ENCODE results near the gene NEO1. TPM values are rescaled to one million over a fixed set of nuclear protein-coding genes. Genes with fewer than 3 reads are reported as not detected.

NEO1 gene
- total RNA-seq, 1 donor from 2014 or later: 156 TPM

DNA sequence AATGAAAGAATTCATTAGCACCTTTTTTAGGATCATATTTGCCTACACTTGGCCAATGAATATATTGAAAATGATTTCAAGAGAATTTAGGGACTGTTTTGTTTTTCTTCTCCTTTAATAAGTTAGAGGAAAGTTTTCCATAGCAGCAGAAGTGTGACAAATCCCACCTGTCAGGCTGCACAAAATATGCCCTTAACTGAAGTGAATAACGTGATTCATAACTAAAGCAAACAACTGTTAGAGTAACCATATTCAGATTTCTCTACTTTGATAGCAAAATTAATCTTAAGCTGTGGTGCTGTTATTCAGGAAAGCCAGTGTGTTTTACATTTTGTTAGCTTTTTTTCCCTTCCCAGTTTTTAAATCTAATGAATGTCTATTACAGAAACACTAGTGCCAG is 195.1 kb downstream of the NEO1 start:
- DNase-seq (ENCODE audit: low spot score in 2 of 2) (no peak), FAIRE-seq (no peak)

DNA sequence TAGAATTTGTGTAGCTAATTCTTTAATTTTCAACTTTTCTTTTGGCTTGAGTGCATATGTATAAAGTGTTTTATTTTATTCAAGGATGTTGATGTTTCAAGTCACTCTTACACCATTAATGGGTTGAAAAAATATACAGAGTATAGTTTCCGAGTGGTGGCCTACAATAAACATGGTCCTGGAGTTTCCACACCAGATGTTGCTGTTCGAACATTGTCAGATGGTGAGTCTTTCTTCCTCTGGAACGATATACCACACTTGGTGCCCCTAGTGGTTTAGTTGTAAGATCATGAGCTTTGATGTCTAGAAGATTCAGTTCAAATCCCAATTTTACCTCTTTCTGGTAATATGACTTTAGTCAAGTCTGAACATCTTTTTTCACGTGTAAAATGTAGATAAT is 197.2 kb downstream of the NEO1 start:
- no peak for DNase-seq (ENCODE audit: low spot score in 2 of 2)
- no peak for FAIRE-seq

DNA sequence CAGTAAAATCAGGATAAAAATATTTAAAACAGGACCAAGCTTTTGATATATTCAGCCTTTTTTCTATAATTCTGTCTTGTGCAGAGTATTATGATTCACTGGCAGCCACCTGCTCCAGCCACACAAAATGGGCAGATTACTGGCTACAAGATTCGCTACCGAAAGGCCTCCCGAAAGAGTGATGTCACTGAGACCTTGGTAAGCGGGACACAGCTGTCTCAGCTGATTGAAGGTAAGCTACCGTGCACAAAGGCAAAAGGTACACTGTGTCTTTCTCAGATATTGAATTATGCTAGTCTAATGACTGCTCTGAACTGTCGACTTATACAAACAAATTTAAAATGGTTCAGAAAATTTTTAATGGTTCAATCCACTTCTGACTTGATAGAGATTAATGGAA is 202.3 kb downstream of the NEO1 start:
- FAIRE-seq (no peak), DNase-seq (ENCODE audit: low spot score in 2 of 2) (no peak)

DNA sequence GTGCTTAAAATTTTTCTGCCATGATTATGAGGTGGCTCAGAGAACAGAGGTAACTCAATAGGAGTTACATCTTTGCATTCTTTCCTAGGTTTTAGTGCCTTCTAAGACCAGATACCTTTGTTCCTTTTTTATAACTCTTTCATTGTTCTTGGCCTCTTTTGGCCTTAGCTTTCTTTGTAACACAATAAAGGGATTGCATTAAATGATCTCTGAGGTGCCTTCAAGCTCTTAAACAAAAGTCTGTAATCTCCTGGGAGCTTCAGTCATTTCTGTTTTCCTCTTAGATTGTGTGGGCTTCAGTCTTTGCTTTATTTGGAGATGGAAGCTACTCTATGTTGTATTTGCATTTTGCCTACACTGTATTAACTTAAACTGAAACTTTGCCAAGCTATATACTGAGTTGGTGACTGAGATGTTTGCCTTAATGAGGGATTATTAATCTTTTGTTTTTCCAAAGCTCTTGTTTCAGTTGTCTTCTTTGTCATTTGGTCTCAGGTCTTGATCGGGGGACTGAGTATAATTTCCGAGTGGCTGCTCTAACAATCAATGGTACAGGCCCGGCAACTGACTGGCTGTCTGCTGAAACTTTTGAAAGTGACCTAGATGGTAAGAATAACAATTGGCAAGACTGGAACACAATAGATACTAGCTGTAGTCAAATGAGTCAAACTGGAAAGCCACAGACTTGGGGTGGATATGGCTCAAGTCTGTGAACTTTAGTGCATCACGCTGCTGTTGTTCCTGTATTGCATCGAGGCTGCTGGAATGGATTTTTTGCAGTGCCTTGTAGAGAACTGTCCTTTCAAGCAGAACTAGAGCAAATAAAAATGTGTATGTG is 206.2 kb downstream of the NEO1 start:
- FAIRE-seq (no peak), DNase-seq (ENCODE audit: low spot score in 2 of 2) (no peak)

DNA sequence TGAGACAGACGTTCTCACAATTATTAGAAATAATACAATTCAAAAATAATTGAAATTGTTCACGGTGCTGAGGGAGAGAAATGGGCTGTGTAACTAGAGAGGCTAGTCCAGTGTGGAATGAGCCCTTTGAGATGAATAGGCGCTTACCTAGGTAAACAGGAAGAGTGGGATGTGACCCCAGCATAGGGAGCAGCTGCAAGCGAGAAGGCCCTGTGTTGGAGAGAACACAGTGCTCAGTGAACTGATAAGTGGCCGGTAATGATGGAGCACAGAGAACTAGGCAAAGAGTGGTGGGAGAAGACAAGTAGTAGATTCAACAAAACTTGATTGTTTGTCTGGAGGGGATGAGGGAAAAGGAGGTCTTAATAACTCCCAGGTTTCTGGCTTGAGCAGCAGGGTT is 212.6 kb downstream of the NEO1 start:
- FAIRE-seq: no peak
- DNase-seq (ENCODE audit: low spot score in 2 of 2): no peak

DNA sequence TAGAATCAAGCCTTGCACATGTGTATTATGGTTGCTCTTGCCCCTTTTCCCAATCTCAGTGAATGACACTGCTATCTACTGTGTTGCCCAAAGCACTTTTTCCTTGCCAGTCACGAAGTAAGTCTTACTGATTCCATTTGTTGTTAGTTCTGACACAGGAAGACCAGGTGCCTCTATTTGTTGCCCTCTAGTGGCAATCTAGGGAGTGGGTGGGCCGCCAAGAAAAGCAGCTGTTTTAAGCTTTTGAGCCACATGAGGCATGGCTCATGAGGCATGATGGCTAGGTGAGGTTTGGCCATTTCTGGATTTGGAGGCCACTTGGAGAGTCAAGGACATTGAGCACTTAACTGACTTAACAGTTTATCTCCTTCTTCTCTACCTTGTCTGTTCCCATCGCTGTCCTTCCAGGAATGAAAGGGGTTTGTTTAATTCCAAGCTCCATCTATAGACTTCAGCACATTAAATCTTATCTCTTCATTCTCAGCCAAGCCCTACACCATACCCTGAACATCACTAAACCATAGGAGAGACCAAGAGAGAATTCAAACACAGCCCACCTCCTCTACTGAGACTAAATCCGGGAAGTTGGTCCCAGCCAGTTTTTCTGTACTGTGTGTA is 213.4 kb downstream of the NEO1 start:
- FAIRE-seq: no peak

DNA sequence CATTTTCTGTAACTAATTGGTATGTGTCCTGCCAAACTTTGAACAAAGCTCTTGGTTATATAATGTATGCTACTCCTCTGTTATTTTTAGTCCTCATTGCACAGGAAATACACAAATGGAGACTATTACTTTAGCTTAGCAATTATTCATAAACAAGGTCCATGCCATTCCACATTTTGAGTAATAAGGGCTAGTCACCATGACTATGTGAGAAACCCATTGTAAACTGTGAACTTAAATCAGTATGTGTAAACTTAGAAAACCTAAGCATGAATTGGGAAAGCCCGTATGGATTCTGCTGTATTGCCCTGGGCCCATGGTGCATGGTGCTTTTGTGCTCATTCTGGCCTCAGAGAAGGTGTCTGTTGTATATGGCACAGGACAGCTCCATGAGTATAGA is 216.2 kb downstream of the NEO1 start:
- FAIRE-seq: no peak
- no peak for DNase-seq (ENCODE audit: low spot score in 2 of 2)

More for the DNA sequence above, 213.4 kb downstream of the NEO1 start:
- DNase-seq (ENCODE audit: low spot score in 2 of 2): peak in 1 of 2 donors; percentile 21

DNA sequence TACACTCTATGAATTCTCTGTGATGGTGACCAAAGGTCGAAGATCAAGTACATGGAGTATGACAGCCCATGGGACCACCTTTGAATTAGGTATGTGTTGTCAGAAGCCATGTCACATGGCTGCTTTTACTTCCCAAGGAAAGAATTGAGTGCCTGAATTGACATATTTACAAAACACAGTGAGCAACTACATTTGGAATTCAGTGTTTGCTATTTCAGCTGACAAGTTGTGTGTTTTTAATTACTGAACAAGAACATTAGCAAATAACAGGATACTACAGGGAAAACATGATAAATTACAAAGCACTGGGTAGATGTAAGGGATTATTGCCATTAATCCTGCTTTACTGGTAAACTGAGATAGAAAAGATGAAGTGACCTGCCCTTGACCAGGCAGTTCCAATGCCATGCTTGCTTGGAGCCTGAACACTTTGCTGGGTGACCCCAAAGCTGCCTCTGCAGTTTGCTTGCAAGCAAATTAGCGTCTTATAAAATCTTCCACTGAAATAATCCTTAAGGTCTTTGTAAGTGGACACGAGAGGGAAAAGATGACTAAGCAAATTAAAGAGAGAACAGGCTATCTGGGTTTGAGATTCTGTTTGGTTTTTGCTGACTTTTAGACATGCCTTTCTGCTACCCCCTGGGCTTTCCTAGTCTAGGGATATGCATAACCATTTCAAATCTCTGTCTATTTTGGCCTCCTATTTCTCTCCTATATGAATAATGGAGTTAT is 218.3 kb downstream of the NEO1 start:
- DNase-seq (ENCODE audit: low spot score in 2 of 2) (no peak), FAIRE-seq (no peak)

DNA sequence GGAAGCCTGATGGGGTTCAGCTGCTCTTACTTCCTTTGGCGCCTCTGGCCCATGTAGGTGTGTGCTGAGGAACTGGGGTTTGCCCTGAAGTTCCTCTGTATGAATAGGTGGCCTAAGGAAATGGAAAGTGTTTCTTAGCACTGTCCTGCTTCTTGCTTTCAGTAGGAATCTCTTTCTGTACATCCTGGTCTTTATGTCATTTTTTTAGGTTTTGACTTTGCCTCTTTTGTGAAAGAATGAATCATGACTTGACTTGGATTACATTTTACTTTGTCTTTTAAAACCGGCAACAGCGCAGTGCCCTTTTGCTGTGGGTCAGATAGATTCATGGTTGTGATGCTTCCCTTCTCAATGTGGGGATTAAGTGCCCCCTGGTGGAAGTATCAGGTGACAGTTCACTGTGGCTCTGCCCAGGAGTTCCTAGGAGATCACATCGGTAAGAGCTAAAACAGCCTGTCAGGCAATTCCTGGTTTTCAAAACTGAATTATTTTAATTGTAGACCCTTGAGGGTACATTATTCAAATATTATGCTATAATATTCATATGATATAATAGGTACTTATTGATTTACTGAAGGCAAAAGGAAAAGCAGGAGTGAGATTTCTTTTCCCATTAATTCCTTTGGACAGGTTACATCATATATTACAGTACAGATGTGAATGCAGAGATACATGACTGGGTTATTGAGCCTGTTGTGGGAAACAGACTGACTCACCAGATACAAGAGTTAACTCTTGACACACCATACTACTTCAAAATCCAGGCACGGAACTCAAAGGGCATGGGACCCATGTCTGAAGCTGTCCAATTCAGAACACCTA is 221.1 kb downstream of the NEO1 start:
- DNase-seq (ENCODE audit: low spot score in 2 of 2) (peak; percentile 28 to 50), FAIRE-seq (peak; percentile 40)

DNA sequence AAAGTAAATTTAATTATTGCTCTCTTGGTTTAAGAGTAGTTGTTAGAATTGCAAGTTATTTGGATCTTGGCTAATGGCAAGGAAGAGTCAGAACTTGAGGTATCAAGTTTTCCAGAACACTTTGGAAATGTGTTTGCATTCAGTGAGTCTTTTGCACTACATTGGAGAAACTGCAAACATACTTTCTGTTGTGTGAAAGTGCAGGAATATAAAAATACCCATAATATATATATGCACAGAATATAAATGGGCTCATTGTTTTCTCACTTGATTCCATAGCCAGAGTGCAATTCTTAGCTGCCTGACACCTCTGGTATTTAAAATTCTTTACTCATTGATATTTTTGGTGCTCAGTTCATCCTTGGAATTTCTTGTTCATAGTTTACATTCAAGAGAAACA is 223.6 kb downstream of the NEO1 start:
- FAIRE-seq (no peak), DNase-seq (ENCODE audit: low spot score in 2 of 2) (no peak)

DNA sequence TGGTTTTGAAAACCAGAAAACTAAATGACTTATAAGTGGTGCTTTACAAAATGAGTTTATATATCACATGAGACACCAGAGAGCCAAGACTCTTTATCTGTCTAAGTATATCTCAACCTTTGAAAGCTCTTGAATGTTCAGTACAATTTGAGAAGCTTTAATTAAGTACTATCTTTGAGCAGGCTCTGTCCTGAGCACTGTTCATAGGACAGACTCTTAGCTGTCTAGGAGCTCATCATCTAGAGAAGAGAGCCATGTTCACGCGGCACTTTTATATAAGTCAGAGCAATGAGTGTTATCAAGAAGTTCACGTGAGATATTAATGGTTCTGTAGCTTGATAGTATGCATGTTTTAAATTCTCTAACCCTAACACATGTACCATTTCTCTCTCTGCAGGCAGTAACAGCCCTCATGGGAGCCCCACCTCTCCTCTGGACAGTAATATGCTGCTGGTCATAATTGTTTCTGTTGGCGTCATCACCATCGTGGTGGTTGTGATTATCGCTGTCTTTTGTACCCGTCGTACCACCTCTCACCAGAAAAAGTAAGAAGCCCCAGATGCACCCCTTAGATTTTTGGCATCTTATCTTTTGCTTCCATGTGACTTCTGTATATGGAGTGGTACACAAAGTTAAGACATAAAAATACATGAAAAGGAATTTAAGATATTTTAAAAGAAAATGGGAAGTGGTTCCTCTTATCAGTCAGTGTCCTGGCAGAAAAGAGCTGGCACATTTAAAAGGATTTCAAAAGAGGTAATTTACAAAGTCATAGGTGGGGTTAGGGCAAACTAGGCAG is 230.5 kb downstream of the NEO1 start:
- FAIRE-seq (no peak), DNase-seq (ENCODE audit: low spot score in 2 of 2) (no peak)

DNA sequence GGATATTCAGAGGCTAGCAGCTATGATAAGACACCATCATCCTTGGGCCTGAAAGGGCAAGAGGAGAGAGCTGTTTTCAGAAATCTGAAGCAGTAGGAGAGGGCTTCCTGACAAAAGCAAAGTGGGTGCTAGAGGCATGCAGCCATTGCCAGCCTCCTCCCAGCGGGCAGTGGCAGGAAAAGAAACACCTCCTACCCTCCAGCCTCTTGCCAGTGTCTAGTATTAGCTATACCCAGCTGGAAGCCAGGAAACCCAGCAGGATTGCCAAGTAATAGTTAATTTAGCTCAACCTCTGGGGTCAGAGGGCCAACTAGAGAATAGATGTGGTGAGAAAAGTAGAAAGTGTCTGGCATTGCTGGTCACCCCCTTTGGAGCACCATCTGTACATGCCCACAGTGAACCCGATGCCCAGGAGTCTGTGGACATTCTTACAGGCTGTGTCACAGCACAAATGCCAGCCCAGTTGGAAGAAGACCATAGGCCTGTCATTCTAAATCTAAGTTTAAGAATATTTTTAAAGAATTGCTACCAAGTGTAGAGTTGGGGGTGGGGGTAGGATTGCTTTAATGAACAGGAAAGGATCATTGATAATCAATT is 231.2 kb downstream of the NEO1 start:
- DNase-seq (ENCODE audit: low spot score in 2 of 2) (no peak), FAIRE-seq (no peak)

DNA sequence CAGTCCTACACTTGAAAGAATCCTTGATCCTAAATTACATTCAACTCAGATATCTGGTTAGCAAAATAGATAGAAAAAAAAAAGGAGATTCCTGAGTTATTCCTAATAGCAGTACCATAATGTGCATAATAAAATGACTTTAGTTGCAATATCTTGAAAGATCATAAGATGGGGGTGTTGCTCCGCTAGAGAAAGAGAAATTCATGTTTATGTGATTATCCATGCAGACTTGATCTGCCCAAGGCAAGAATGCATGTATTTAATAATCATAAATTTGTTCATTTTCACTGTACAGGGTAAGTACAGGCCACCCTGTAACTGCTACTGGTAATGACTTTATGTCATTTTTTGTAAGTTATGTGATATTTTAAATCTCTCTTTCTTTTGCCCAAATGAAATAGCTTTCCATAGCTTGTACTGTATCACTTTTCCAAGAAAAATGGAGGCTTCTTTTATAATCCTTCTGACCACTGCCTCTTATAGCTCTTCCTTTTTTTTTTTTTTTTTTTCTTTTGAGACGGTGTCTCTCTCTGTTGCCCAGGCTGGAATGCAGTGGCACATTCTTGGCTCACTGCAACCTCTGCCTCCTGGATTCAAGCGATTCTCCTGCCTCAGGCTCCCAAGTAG is 231.9 kb downstream of the NEO1 start:
- no peak for FAIRE-seq

DNA sequence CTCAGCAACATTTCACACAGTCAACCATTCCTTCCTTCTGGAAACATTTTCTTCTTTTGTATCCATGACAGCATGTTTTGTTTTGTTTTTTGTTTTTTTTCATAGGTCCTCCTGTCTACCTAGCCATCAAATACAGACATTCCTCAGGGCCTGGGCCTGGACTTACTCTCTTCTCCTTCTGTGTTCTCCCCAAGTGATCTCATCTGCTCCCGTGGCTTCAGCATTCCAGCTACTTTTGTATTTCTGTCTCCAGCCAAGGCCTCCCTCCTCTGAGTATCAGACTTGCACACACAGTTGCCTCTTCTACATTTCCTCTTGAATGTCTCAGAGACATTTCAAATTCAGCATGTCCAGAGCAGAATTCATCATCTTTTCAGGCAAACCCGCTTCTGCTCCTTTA is 234.0 kb downstream of the NEO1 start:
- DNase-seq (ENCODE audit: low spot score in 2 of 2): no peak
- no peak for FAIRE-seq

More for the DNA sequence above, 231.9 kb downstream of the NEO1 start:
- DNase-seq (ENCODE audit: low spot score in 2 of 2): no peak

DNA sequence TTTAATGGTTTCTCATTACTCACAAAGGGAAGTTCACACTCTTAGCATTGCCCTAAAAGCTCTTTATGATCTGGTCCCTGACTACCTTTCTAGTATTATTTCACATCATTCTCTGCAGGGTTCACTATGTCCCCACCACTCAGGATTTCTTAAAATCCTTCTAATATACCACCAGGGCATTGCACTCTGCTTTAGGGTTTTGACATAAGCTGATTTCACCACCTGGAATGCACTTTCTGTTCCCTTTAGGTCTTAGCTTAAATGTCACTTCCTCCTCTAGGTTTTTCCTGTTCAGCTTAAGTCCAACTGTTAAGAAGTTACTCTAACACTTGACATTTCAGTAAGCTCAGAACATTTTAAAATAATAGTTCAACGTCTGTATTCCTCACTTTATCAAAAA is 234.8 kb downstream of the NEO1 start:
- DNase-seq (ENCODE audit: low spot score in 2 of 2) (no peak), FAIRE-seq (no peak)

DNA sequence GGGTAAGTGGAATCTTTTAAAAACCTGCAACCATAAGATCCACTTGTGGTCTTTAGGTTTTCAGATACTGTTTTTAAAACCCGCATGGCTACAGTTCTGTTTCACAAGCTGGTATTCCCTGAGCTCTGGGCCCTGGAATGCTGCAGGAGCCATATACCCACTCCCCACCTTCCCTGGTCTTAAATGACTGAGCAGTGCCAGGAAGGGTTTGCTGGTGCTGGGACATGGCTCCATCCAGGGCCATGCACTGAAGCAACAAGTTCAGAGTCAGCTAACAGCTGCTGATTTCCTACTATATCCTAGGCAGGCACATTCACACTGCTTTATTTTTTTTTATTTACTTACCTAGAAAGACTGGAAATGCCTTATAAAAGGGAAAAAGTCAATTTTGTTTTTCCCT is 239.2 kb downstream of the NEO1 start:
- no peak for FAIRE-seq

DNA sequence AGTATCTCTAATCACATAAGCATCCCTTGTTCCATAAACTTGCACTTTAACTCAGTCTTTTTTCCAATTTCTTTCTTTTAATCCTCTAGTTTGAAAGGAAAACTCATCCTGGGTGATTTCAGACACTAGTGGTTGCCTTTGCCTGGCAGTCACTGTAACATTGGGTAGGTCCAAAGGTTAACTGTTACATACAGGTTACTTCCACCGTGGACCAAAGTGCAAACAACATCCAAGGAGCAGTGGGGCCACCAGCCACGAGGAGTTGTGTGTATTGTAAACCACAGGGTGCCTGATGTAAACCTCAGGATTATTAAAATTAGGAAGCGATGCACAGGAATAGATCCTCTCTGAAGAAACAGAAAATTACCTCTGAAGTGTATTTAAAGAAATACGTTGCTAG is 241.5 kb downstream of the NEO1 start:
- DNase-seq (ENCODE audit: low spot score in 2 of 2): no peak

More for the DNA sequence above, 239.2 kb downstream of the NEO1 start:
- DNase-seq (ENCODE audit: low spot score in 2 of 2): no peak

DNA sequence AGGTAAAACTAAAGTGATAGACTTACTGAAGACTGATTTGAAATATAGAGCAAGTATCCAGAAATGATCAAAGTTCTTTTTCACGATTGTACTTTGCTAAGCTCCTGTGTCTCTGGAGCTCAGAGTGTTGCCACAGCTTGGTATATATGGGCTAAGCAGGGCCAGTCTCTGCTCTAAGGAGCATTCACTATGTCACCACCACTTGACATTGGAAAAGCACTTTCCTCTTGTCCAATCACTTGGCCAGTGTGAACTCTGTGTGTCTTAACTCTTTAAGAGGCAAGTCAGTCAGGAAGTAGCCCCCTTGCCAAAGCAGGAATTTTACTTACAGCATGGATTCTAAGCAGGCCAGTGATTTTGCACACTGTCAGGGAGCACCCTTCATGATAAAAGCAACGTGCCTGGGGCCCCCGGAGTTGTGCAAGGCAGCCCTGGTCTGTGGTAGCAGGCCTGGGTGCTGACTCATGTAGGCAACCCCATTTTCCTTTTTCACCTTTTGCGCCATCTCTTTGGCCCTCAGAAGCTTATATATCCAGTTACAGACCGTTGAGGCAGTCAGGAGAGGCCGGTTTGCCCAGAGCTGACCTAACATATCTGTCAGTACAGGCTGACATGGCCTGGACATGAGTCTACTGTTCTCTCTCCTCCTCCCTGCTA is 243.5 kb downstream of the NEO1 start:
- DNase-seq (ENCODE audit: low spot score in 2 of 2): no peak
- no peak for FAIRE-seq

More for the DNA sequence above, 241.5 kb downstream of the NEO1 start:
- FAIRE-seq: no peak

All from frontal cortex (tissue), 4 donors.